Stomach (tissue), 9 donors: Measurements from ENCODE around the gene MCF2L2. TPM values are rescaled to one million over a fixed set of nuclear protein-coding genes. Genes with fewer than 3 reads are reported as not detected.

Source experiments
- DNase-seq, 2 donors: peaks; one replicate each; pipeline versions ENCODE4 v3.0.0 to v3.0.0-alpha.2; 2013 to 2019
- H3K27ac ChIP-seq, 5 donors: fragments of 200-600 bp in 4 of 5; sonication (generic) in 4 of 5; one replicate each; pipeline ENCODE4 v1.5.1; 2013 to 2019; ENCODE audit warnings: mild to moderate bottlenecking in 1 of 5, moderate library complexity in 1 of 5
- H3K27me3 ChIP-seq, 3 donors: fragments of 200-600 bp; sonication (generic); one replicate each; pipeline ENCODE4 v1.5.1; 2017 to 2019; ENCODE audit warnings: mixed run types in 1 of 3
- H3K36me3 ChIP-seq, 4 donors: fragments of 200-600 bp; sonication (generic); 1 replicate in 3 of 4; 2 replicates in 1 of 4; pipeline ENCODE4 v1.5.1; 2016 to 2019
- H3K4me1 ChIP-seq, 4 donors: fragments of 200-600 bp; sonication (generic); one replicate each; pipeline ENCODE4 v1.5.1; 2016 to 2019
- H3K4me3 ChIP-seq, 4 donors: fragments of 200-600 bp; sonication (generic) in 3 of 4; one replicate each; pipeline ENCODE4 v1.5.1; 2016 to 2019; ENCODE audit warnings: mild to moderate bottlenecking in 1 of 4
- H3K9me3 ChIP-seq, 4 donors: fragments of 200-600 bp; sonication (generic); one replicate each; pipeline ENCODE4 v1.5.1; 2016 to 2019
- EP300 ChIP-seq: sonication (generic); formaldehyde crosslinking; IDR thresholded peaks from one replicate; pipeline ENCODE4 v1.6.1; 2017; ENCODE audit warnings: antibody characterized with exemption
- POLR2A ChIP-seq, 4 donors: fragments of 450-650 bp; IDR thresholded peaks; one replicate each; pipeline ENCODE4 v1.6.1; 2016; ENCODE audit warnings: antibody characterized with exemption in 4 of 4, control low read depth in 2 of 4, mild to moderate bottlenecking in 1 of 4, moderate library complexity in 1 of 4
- POLR2AphosphoS5 ChIP-seq, 3 donors: sonication (generic); formaldehyde crosslinking; IDR thresholded peaks; one replicate each; pipeline ENCODE4 v1.6.1; 2016; ENCODE audit warnings: antibody characterized with exemption in 3 of 3
- WGBS, 5 donors: extraction: QIAGEN DNeasy Blood & Tissue Kit in 3 of 5; methylation state at CpG; one replicate each; pipeline versions ENCODE4 v1.1.5 to v1.1.7; 2013 to 2018; 5-methylcytosine and 5-hydroxymethylcytosine counted together
- intact Hi-C: fragments of 100-400 bp; cut with DNase I; formaldehyde crosslinking; loops from one replicate; pipeline ENCODE4 v1.15.1; 2023; ENCODE audit warnings: low total_unique reads
- polyA plus RNA-seq, 3 donors: library from polyadenylated mRNA; stranded (reverse); fragments of 200-250 nt; gene quantifications; one replicate each; pipeline ENCODE4 v1.2.3, GENCODE V29; 2013
- total RNA-seq, 5 donors: library from RNA; depleted of rRNA; stranded (reverse); fragments of >200 nt; gene quantifications; one replicate each; pipeline versions ENCODE4 v1.1.0 to v1.2.3, GENCODE V29; 2014 to 2016
- TF ChIP-seq, protein P1 (sequence below), 7 experiments: fragments of 450-650 bp in 4 of 7; fragments of 200-600 bp in 3 of 7; sonication (generic) in 3 of 7; IDR thresholded peaks; one replicate each; pipeline ENCODE4 v1.5.1; 2016 to 2019; ENCODE audit warnings: antibody characterized with exemption in 7 of 7, control low read depth in 2 of 7, mild to moderate bottlenecking in 1 of 7
- donor health status: healthy with polysubstance abuse.
- donor health status: Bipolar disorder and iron deficiency.
- donor health status: healthy.

Gene MCF2L2
- total and polyA plus RNA-seq, 8 donors: 0.05 to 2.0 (median 0.22) TPM; not detected in 2

DNA sequence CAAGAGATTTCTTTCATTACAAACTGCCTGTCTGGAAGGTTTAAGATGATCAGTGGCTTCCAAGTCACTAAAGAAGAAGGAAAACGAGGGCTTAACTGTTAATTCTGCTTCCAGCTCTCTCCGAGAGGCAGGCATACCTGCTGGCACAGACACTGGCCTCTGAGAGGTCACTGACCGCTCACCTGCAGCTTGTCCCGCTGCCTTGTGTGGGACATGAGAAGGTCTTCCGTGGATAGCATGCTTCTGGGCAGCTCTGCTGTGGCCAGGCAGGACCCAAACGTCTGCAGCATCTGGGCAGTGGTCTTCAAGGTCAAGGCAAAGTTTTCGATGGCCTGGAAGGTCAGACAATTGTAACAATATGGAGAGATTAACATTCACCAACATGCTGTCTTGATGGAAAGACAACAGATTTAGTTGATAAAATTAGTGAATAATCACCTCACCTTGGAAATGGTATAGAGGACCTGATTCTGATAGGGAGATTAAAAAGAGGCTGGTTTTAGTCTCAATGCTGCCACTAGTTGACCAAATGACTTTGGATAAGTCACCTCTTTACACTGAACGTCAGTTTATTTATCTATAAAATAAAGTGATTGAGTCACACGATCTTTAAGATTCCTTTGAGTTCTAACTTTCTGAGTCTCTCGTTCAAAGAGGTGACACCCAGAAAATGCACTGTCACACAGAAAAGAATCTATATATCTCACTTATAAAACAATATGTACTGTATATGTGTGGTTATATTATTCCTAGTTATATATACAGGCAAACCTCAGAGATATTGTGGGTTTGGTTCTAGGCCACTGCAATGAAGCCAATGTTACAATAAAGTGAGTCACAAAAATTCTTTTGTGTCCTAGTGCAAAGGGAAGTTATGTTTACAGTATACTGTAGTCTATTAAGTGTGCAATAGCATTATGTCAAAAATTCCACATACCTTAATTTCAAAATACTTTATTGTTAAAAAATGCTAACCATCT, 110.2 kb downstream of the MCF2L2 start:
- TF ChIP-seq POLR2A (IDR thresholded peaks at IDR 0.05) (no peak), POLR2AphosphoS5 (IDR thresholded peaks at IDR 0.05) (no peak), EP300 (no peak)
- TF ChIP-seq, protein P1, sequence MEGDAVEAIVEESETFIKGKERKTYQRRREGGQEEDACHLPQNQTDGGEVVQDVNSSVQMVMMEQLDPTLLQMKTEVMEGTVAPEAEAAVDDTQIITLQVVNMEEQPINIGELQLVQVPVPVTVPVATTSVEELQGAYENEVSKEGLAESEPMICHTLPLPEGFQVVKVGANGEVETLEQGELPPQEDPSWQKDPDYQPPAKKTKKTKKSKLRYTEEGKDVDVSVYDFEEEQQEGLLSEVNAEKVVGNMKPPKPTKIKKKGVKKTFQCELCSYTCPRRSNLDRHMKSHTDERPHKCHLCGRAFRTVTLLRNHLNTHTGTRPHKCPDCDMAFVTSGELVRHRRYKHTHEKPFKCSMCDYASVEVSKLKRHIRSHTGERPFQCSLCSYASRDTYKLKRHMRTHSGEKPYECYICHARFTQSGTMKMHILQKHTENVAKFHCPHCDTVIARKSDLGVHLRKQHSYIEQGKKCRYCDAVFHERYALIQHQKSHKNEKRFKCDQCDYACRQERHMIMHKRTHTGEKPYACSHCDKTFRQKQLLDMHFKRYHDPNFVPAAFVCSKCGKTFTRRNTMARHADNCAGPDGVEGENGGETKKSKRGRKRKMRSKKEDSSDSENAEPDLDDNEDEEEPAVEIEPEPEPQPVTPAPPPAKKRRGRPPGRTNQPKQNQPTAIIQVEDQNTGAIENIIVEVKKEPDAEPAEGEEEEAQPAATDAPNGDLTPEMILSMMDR (IDR thresholded peaks at IDR 0.05): no peak
- Histone ChIP-seq H3K9me3 (no peaks in the 10 kb centered on the region), H3K27ac (no peak overlapping the region), H3K27me3 (no peaks in the 10 kb centered on the region), H3K36me3 (no peaks in the 10 kb centered on the region), H3K4me3 (no peak overlapping the region), H3K4me1 (no peaks in the 10 kb centered on the region)
- no peak for DNase-seq
- WGBS, 5 donors: 72 to 81% (median 76%) methylated on average over 10 of the region's 10 CpGs
- intact Hi-C loops: no loop called here

DNA sequence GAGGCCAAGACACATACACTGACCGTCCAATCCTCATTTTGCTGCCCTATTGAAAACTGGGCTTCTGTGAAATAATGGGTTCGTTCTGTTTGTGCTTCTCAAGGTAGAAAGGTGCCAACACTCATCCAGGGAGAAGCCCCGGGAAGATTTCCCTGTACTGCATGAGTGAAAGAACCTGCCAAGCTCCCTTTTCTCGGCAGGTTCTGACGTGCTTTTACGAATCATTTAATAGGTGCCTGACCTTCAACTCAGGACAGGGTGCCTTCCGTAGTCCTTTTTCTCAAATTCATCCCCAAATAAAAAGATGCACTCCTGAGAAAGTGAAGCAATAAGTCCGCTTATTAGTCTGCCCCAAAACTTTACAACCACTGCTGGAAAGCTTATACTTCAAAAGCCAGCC, 111.1 kb downstream of the MCF2L2 start:
- no peak for TF ChIP-seq POLR2A (IDR thresholded peaks at IDR 0.05)
- no peak for TF ChIP-seq EP300
- TF ChIP-seq POLR2AphosphoS5 (IDR thresholded peaks at IDR 0.05): no peak
- TF ChIP-seq, protein P1 (IDR thresholded peaks at IDR 0.05): no peak
- WGBS, 5 donors: 88 to 92% (median 90%) methylated on average over 8 of the region's 8 CpGs
- Histone ChIP-seq H3K36me3 (no peaks in the 10 kb centered on the region), H3K27ac (no peak overlapping the region), H3K27me3 (no peaks in the 10 kb centered on the region), H3K9me3 (no peaks in the 10 kb centered on the region), H3K4me1 (no peaks in the 10 kb centered on the region), H3K4me3 (no peak overlapping the region)
- no peak for DNase-seq
- intact Hi-C loops: no loop called here

DNA sequence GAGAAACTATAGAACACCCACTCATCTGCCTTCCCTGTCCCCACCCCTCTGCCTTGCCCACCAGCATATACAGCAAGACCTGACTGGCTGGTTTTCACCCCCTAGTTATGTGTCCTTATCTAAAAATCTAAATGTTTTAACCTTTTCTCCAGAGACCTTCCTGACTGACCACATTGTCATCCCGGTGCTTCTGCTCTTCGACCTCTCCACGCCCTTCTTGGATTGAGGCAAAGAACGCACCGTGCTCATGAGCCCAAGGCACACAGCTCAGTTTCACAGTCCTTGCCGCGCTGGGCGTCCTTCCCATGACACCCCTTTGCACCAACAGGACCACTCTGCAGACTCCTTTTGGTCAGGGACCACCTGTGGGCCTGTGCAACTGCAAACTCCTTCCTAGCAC, 112.7 kb downstream of the MCF2L2 start:
- TF ChIP-seq POLR2A (IDR thresholded peaks at IDR 0.05) (no peak), EP300 (no peak), POLR2AphosphoS5 (IDR thresholded peaks at IDR 0.05) (no peak)
- TF ChIP-seq, protein P1 (IDR thresholded peaks at IDR 0.05): no peak
- intact Hi-C loops: no loop called here
- H3K9me3 ChIP-seq: no peaks in the 10 kb centered on the region
- DNase-seq: no peak
- no peaks in the 10 kb centered on the region for H3K4me1 ChIP-seq
- H3K27ac ChIP-seq: no peak overlapping the region
- 82 to 93% (median 90%) methylated on average over 8 of the region's 8 CpGs for WGBS, 5 donors
- no peak overlapping the region for H3K4me3 ChIP-seq
- no peaks in the 10 kb centered on the region for H3K27me3 ChIP-seq
- H3K36me3 ChIP-seq: no peaks in the 10 kb centered on the region

DNA sequence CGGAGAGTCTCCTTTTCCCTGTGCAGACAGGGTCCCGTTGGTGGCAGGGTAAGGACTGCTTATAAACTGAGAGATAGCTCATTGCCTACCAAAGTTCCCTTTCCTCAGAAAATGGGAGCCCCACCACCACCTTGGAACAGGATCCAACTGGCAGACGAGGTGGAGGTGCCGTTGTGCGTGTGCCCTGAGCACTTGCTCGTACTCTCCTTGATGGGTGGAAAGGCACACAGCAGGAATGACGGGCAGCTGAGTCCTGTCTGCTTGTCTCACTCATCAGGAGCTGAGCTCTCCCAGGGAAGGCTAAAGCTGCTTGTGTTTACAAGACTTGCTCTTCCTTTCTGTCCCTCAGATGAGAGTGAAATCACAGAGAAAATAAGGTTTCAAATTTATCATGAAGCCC, 114.7 kb downstream of the MCF2L2 start:
- H3K9me3 ChIP-seq: no peaks in the 10 kb centered on the region
- DNase-seq: no peak
- peaks cover 0 to 4% (median 0%) of the 10 kb centered on the region in 4 donors for H3K4me1 ChIP-seq
- H3K27ac ChIP-seq: no peak overlapping the region
- TF ChIP-seq EP300: no peak
- no peak for TF ChIP-seq POLR2A (IDR thresholded peaks at IDR 0.05)
- TF ChIP-seq POLR2AphosphoS5 (IDR thresholded peaks at IDR 0.05): no peak
- TF ChIP-seq, protein P1 (IDR thresholded peaks at IDR 0.05): no peak
- 72 to 89% (median 76%) methylated on average over 7 of the region's 7 CpGs for WGBS, 5 donors
- no peak overlapping the region for H3K4me3 ChIP-seq
- intact Hi-C loops: no loop called here
- no peaks in the 10 kb centered on the region for H3K27me3 ChIP-seq
- H3K36me3 ChIP-seq: no peaks in the 10 kb centered on the region
